BJ (cell line): ENCODE results near the gene TUBGCP2. TPM values are rescaled to one million over a fixed set of nuclear protein-coding genes. Genes with fewer than 3 reads are reported as not detected.

ENCODE experiments used
- CTCF ChIA-PET: fragments of 350-600 bp; formaldehyde crosslinking; extraction: SDS; loops from one replicate; lab custom pipeline; 2021; ENCODE audit warnings: antibody characterized with exemption, inconsistent platforms; lab: Yijun Ruan, JAX
- POLR2A ChIA-PET: fragments of 300-600 bp; sonication (Branson Sonifier 250); formaldehyde crosslinking; extraction: SDS; loops from one replicate; lab custom pipeline; 2021; ENCODE audit warnings: antibody characterized with exemption; lab: Charles Lee
- DNase-seq: peaks from one replicate; pipeline ENCODE4 v3.0.0-alpha.2; 2011; ENCODE audit warnings: low read depth
- H3K27me3 ChIP-seq: 2 replicates; pipeline ENCODE4 v1.6.0; 2011; ENCODE audit warnings: low read length; ENCODE audit not compliant: control insufficient read depth, insufficient read depth
- H3K36me3 ChIP-seq: 2 replicates; pipeline ENCODE4 v1.5.1; 2011; ENCODE audit warnings: low read length; ENCODE audit not compliant: control insufficient read depth, insufficient read depth
- H3K4me3 ChIP-seq: 2 replicates; pipeline ENCODE4 v1.5.1; 2011; ENCODE audit warnings: low read depth, mild to moderate bottlenecking, control low read depth, low read length
- CTCF ChIP-seq: IDR thresholded peaks from 2 replicates; pipeline ENCODE4 v1.5.1; 2011; ENCODE audit warnings: low read depth, mild to moderate bottlenecking, control low read depth, inconsistent platforms, low read length, moderate library complexity; ENCODE audit not compliant: insufficient read depth
- polyA plus RNA-seq: library from polyadenylated mRNA; depleted of rRNA; stranded (reverse); fragments of >200 nt; gene quantifications from 2 replicates; pipeline ENCODE4 v1.2.3, GENCODE V29; 2011

Gene TUBGCP2
- polyA plus RNA-seq, 1 experiment: 55.8 TPM

- H3K36me3 ChIP-seq: no peaks in the 10 kb centered on the region
- DNase-seq: no peak
- TF ChIP-seq CTCF: no peak
- H3K27me3 ChIP-seq: peaks cover 25% of the 10 kb centered on the region
- CTCF ChIA-PET: no interaction called here
- POLR2A ChIA-PET: no interaction called here
- no peak overlapping the region for H3K4me3 ChIP-seq
These were observed 24.4 kb upstream of the TUBGCP2 start for GRCh38 chr10:133332936-133333699.

- DNase-seq: peak; percentile 39
- peak; percentile 98 for TF ChIP-seq CTCF
- Histone ChIP-seq H3K27me3 (peaks cover 22% of the 10 kb centered on the region), H3K36me3 (no peaks in the 10 kb centered on the region), H3K4me3 (no peak overlapping the region)
- POLR2A ChIA-PET: interaction anchor here (0.7 kb wide), 1 partner anchor 49 kb away, joined by 7 read pairs; no protein-coding TSS in a partner anchor
- CTCF ChIA-PET: interaction anchor here (0.5 to 3.0 kb wide), 40 partner anchors 9 to 814 kb away, joined by 3 to 20 read pairs (median 4); partner anchors contain the start of genes ADAM8, ECHS1, FUOM and PRAP1
These were observed 21.0 kb upstream of the TUBGCP2 start for GRCh38 chr10:133329491-133330202.

- CTCF ChIA-PET: interaction anchor here (0.7 to 3.0 kb wide), 36 partner anchors 8 to 288 kb away, joined by 3 to 20 read pairs (median 4); partner anchors contain the start of genes ADAM8, ECHS1, FUOM and PRAP1
- Histone ChIP-seq H3K27me3 (peaks cover 19% of the 10 kb centered on the region), H3K4me3 (no peak overlapping the region), H3K36me3 (no peaks in the 10 kb centered on the region)
- POLR2A ChIA-PET: interaction anchor here (0.7 kb wide), 1 partner anchor 50 kb away, joined by 7 read pairs; no protein-coding TSS in a partner anchor
- TF ChIP-seq CTCF: no peak
- no peak for DNase-seq
These were observed 20.0 kb upstream of the TUBGCP2 start for GRCh38 chr10:133328358-133329343.

- no peak for TF ChIP-seq CTCF
- CTCF ChIA-PET: interaction anchor here (1.0 to 3.0 kb wide), 8 partner anchors 10 to 286 kb away, joined by 3 to 20 read pairs (median 4); partner anchors contain the start of gene PRAP1
- no peaks in the 10 kb centered on the region for H3K36me3 ChIP-seq
- POLR2A ChIA-PET: no interaction called here
- no peak for DNase-seq
- H3K4me3 ChIP-seq: no peak overlapping the region
- peaks cover 19% of the 10 kb centered on the region for H3K27me3 ChIP-seq
These were observed 19.1 kb upstream of the TUBGCP2 start for GRCh38 chr10:133327651-133328357.
